Gastroesophageal sphincter (tissue), 4 donors: Measurements from ENCODE around the gene MPST. TPM values are rescaled to one million over a fixed set of nuclear protein-coding genes. Genes with fewer than 3 reads are reported as not detected.

ENCODE experiments used
- ATAC-seq: fragments of 150-250 bp; one replicate; pipeline ENCODE4 v1.9.1; 2016; ENCODE audit warnings: mild to moderate bottlenecking, moderate library complexity
- H3K27ac ChIP-seq, 4 donors: fragments of 200-600 bp; sonication (generic) in 3 of 4; 1 replicate in 3 of 4; 2 replicates in 1 of 4; pipeline ENCODE4 v1.5.1; 2016 to 2019
- H3K27me3 ChIP-seq: fragments of 200-600 bp; sonication (generic); one replicate; pipeline ENCODE4 v1.5.1; 2019
- H3K36me3 ChIP-seq, 2 donors: fragments of 200-600 bp; sonication (generic); one replicate each; pipeline ENCODE4 v1.5.1; 2019; ENCODE audit warnings: control low read depth in 1 of 2
- H3K4me1 ChIP-seq, 3 donors: fragments of 200-600 bp; sonication (generic); 1 replicate in 2 of 3; 2 replicates in 1 of 3; pipeline ENCODE4 v1.5.1; 2016 to 2019; ENCODE audit warnings: control low read depth in 2 of 3
- H3K4me3 ChIP-seq, 2 donors: fragments of 200-600 bp; sonication (generic); one replicate each; pipeline ENCODE4 v1.5.1; 2019; ENCODE audit warnings: mild to moderate bottlenecking in 1 of 2, moderate library complexity in 1 of 2
- H3K9me3 ChIP-seq, 3 donors: fragments of 200-600 bp; sonication (generic); one replicate each; pipeline ENCODE4 v1.5.1; 2017 to 2019; ENCODE audit warnings: control low read depth in 2 of 3
- EP300 ChIP-seq: sonication (generic); formaldehyde crosslinking; IDR thresholded peaks from one replicate; pipeline ENCODE4 v1.6.1; 2017; ENCODE audit warnings: antibody characterized with exemption, mild to moderate bottlenecking
- POLR2A ChIP-seq, 2 donors: fragments of 450-650 bp; IDR thresholded peaks; one replicate each; pipeline ENCODE4 v1.6.1; 2017; ENCODE audit warnings: antibody characterized with exemption in 2 of 2, mild to moderate bottlenecking in 2 of 2, moderate library complexity in 1 of 2
- POLR2AphosphoS5 ChIP-seq: sonication (generic); formaldehyde crosslinking; IDR thresholded peaks from one replicate; pipeline ENCODE4 v1.6.1; 2017; ENCODE audit warnings: antibody characterized with exemption
- WGBS, 2 donors: methylation state at CpG; one replicate each; pipeline ENCODE4 v1.1.5; 2018; ENCODE audit warnings: low coverage in 1 of 2; 5-methylcytosine and 5-hydroxymethylcytosine counted together
- total RNA-seq, 4 donors: library from RNA; depleted of rRNA; stranded (reverse); fragments of >200 nt; gene quantifications; one replicate each; pipeline ENCODE4 v1.1.0, GENCODE V29; 2016
- TF ChIP-seq, protein P1 (sequence below), 4 experiments: fragments of 200-600 bp in 2 of 4; fragments of 450-650 bp in 2 of 4; sonication (generic) in 1 of 4; IDR thresholded peaks; one replicate each; pipeline ENCODE4 v1.5.1; 2017 to 2019; ENCODE audit warnings: antibody characterized with exemption in 4 of 4, mild to moderate bottlenecking in 2 of 4, moderate library complexity in 2 of 4

Gene MPST
- total RNA-seq, 4 donors from 2014 or later = 102 to 144 (median 113) TPM

DNA sequence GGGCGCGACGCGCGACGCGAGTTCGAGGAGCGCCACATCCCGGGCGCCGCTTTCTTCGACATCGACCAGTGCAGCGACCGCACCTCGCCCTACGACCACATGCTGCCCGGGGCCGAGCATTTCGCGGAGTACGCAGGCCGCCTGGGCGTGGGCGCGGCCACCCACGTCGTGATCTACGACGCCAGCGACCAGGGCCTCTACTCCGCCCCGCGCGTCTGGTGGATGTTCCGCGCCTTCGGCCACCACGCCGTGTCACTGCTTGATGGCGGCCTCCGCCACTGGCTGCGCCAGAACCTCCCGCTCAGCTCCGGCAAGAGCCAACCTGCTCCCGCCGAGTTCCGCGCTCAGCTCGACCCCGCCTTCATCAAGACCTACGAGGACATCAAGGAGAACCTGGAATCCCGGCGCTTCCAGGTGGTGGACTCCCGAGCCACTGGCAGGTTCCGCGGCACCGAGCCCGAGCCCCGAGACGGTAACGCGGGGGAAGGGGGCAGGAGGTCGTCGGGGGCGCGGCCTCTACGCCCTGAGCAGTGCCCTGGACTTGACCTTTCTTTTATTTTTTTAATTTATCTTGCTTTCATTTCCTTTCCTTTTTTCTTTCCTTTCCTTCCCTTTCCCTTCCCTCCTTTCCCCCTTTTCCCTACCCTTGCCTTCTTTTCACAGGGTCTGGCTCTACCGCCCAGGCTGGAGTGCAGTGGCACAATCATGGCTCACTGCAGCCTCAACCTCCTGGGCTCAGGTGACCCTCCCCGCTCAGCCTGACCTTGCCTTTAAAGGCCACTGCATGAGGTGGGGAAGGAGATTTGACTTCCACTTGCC is 5.0 kb downstream of the MPST start:
- Histone ChIP-seq H3K4me3 (no peak overlapping the region), H3K36me3 (peaks cover 0 to 64% of the 10 kb centered on the region in 2 donors), H3K27me3 (no peaks in the 10 kb centered on the region), H3K9me3 (no peaks in the 10 kb centered on the region), H3K4me1 (peaks cover 0 to 45% (median 13%) of the 10 kb centered on the region in 3 donors), H3K27ac (no peak overlapping the region)
- WGBS, 2 donors = 89 to 97% methylated on average over 7 to 36 of the region's 71 CpGs
- ATAC-seq = no peak
- TF ChIP-seq POLR2AphosphoS5 (no peak), EP300 (no peak)
- TF ChIP-seq, protein P1, sequence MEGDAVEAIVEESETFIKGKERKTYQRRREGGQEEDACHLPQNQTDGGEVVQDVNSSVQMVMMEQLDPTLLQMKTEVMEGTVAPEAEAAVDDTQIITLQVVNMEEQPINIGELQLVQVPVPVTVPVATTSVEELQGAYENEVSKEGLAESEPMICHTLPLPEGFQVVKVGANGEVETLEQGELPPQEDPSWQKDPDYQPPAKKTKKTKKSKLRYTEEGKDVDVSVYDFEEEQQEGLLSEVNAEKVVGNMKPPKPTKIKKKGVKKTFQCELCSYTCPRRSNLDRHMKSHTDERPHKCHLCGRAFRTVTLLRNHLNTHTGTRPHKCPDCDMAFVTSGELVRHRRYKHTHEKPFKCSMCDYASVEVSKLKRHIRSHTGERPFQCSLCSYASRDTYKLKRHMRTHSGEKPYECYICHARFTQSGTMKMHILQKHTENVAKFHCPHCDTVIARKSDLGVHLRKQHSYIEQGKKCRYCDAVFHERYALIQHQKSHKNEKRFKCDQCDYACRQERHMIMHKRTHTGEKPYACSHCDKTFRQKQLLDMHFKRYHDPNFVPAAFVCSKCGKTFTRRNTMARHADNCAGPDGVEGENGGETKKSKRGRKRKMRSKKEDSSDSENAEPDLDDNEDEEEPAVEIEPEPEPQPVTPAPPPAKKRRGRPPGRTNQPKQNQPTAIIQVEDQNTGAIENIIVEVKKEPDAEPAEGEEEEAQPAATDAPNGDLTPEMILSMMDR (IDR thresholded peaks at IDR 0.05) = no peak

DNA sequence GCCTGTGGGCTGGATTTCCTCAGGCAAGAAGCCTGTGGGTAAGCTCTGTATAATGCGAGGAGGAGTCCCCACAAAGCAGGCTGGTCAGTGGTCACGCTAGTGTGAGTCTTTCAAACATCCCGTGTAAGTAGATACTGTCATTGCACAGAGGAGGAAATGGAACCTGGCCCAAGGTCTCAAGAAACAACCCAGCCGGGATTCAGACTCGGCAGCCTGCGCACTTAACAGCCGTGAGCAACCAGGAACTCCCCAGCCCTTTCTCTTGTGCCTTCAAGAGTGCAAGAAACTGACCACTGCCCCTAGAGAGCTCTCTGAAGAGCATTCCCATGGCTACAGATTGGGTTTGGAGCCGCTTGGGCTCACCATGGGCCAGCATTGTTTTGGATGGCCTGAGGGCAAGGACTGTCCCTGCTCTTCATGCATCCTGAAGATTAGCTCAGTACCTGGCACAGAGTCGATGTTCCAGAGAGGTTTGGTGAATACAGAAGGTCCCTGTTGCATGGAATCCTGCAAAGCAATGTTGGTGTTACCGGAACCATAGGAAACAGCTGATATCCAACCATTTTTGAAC is 6.0 kb downstream of the MPST start:
- TF ChIP-seq POLR2AphosphoS5 (no peak), EP300 (no peak), POLR2A (IDR thresholded peaks at IDR 0.05) (no peak)
- TF ChIP-seq, protein P1 (IDR thresholded peaks at IDR 0.05) = no peak
- no peaks in the 10 kb centered on the region for H3K27me3 ChIP-seq
- H3K27ac ChIP-seq = no peak overlapping the region
- no peak overlapping the region for H3K4me3 ChIP-seq
- no peaks in the 10 kb centered on the region for H3K9me3 ChIP-seq
- H3K4me1 ChIP-seq = peaks cover 0 to 41% (median 10%) of the 10 kb centered on the region in 3 donors
- 73% methylated on average over 5 of the region's 10 CpGs; no CpG with 5 or more reads in 1 of the 2 donors for WGBS, 2 donors
- ATAC-seq = no peak
- peaks cover 0 to 74% of the 10 kb centered on the region in 2 donors for H3K36me3 ChIP-seq

DNA sequence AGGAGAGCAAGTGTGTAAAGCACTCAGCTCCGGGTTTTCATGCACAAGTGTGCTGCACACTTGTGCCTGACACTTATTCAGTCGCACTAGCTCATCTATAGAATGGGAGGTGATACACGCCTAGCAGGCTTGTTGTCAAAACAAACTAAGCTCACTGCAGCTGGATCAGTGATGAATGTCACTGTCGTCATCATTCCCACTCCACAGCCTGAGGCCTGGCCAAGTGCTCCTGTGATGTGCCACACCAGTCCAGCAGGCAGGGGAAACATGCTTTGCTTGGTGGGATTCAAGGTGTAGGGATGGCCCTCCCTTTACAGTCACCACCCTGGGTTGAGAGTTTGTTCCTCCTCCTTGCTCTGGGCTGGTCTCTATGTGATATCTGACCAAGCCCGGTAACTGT is 6.8 kb downstream of the MPST start:
- no peak for ATAC-seq
- no peak for TF ChIP-seq POLR2A (IDR thresholded peaks at IDR 0.05)
- TF ChIP-seq, protein P1 (IDR thresholded peaks at IDR 0.05) = no peak
- no peaks in the 10 kb centered on the region for H3K9me3 ChIP-seq
- 66 to 78% methylated on average over 4 of the region's 5 CpGs for WGBS, 2 donors
- no peak overlapping the region for H3K27ac ChIP-seq
- H3K36me3 ChIP-seq = peaks cover 0 to 82% of the 10 kb centered on the region in 2 donors
- no peaks in the 10 kb centered on the region for H3K27me3 ChIP-seq
- H3K4me3 ChIP-seq = no peak overlapping the region
- peaks cover 0 to 33% (median 4%) of the 10 kb centered on the region in 3 donors for H3K4me1 ChIP-seq

DNA sequence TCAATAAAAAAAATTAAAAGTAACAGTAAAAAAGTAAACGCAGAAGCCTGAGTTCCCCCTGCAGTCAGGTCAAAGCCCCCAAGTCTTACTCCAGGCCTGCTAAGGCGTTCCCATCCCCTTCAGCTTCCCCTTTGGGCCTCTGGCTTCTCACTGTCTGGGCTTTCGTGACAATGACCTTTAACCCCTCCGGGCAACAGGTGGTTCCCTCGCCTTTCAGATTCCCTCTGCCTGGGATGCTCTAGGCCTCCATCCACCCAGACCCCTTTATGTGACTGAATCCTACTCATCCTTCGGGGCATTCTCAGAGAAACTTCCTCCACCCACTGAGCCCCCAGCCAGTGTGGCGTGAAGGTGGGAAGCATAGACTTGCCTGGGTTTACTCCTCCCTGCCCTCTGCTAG is 8.0 kb downstream of the MPST start:
- Histone ChIP-seq H3K27me3 (no peaks in the 10 kb centered on the region), H3K9me3 (no peaks in the 10 kb centered on the region), H3K4me3 (no peak overlapping the region), H3K27ac (no peak overlapping the region), H3K4me1 (peaks cover 0 to 21% (median 0%) of the 10 kb centered on the region in 3 donors), H3K36me3 (peaks cover 0 to 82% of the 10 kb centered on the region in 2 donors)
- TF ChIP-seq EP300 = no peak
- TF ChIP-seq, protein P1 (IDR thresholded peaks at IDR 0.05) = no peak
- TF ChIP-seq POLR2AphosphoS5 = no peak
- no peak for TF ChIP-seq POLR2A (IDR thresholded peaks at IDR 0.05)
- 84 to 94% methylated on average over 5 to 7 of the region's 7 CpGs for WGBS, 2 donors
- no peak for ATAC-seq
